GM19463 (cell line): ENCODE data around the gene SPRR2E.
"Not testable (repeated sequence)": the region's sequence is repeated elsewhere in the genome, so short reads cannot be mapped to it uniquely, and the experiment has no call there.

Experiments
- ATAC-seq: cut with Tn5 transposase; IDR thresholded peaks from one replicate; pipeline ENCODE4 v1.9.1; 2021; ENCODE audit warnings: mild to moderate bottlenecking, moderate library complexity; ENCODE audit not compliant: unreplicated experiment

Gene SPRR2E

DNA sequence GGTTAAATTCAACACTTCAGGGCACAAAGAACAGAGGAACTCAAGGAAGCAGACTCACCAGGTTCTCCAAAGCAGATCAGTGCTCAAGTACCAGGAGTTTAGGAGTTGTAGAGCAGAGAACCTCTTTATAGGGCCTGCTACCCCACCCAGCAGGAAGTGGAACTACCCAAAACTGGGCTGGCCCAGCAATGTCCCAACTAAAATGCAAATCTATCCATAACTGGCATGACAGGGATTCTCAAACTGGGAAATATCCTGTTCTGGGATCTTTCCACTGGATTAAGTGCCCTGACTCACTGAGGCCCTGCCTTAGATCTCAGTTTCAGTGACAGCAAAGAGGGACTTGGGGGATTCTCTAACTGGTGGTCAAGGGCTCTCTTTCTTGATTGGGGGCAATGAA lies at the start of gene SPRR2E:
Gene SPRR2E (minus strand): TSS at position 101 of the 400 bp plus-strand sequence. CDS start 775 bp downstream, outside the sequence.
- ATAC-seq: no peak

DNA sequence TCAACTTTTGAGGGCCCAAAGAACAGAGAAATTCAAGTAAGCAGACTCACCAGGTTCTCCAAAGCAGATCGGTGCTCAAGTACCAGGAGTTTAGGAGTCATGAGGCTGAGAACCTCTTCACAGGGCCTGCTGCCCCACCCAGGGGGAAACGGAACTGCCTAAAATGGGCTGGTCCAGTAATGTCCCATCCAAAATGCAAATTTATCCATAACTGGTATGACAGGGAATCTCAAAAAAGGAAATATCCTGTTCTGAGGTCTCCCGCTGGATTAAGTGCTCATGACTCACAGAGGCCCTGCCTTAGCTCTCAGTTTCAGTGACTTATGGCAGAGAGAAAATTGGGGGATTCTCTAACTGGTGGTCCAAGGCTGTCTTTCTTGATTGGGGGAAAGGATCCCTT lies 47.1 kb upstream of the SPRR2E start:
- no peak for ATAC-seq

DNA sequence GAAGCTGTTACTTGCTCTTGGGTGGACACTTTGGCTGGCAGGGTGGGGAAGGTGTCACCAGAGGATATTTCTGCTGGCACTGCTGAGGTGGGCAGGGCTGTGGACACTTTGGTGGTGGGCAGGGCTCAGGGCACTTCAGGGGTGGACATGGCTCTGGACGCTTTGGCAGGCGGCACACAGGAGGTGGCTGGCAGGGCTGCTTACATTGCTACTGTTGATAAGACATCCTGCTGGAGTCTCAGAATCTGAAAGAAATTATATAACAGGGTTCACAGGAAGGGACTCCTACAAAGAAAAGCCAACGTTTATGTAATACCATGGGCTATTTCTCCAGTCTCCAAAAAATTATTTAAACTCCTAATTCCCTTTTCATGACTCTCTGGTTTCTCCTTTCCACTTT lies 46.2 kb upstream of the SPRR2E start:
- no peak for ATAC-seq

DNA sequence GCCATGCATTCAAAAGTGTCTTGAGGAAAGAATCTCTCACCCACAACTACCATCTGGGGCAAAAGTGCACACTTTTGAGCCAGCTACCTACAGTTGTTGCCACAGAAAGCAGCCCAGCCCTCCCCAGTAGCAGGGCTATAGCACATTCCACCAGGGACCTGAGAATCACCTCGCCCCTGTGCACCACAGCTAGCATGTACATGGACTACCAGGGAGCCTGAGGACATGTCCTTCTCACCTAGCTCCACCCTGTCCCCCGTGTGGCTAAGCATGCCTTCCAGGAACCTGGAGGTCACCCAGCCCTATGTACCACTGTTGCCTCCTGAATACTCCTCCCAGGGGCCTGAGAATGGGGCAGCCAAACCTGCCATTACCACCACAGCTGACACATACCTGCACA lies 39.4 kb upstream of the SPRR2E start:
- no peak for ATAC-seq

DNA sequence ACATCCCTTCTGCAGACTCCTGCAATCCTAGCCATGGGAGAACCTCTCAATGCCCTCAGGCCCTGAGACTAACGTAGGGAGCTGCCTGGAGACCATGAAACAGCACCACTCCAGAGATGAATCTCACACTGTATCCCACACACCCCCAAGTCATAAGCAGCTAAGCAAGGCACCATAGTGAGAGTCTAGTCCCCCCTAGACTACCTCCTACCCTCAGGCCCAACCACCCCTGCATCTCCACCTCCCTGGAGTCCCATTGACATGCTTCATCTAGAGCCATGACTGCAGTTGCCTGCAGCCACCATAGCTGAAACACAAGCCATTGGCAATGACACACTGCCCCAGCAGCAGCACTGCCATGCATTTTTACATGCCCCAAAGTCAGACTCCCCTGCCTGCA lies 38.9 kb upstream of the SPRR2E start:
- ATAC-seq: no peak

DNA sequence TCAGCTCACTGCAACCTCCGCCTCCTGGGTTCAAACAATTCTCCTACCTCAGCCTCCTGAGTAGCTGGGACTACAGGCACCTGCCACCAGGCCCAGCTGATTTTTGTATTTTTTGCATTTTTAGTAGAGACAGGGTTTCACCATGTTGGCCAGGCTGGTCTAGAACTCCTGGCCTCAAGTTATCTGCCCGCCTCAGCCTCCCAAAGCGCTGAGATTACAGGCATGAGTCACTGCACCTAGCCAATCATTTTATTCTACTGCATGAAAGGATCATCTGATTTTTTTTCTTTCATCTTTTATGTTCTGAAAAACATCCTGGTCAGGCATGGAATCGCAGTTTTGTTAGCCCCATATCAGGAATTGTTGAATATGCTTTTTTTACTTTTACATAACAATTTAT lies 34.4 kb upstream of the SPRR2E start:
- not testable (repeated sequence) for ATAC-seq

DNA sequence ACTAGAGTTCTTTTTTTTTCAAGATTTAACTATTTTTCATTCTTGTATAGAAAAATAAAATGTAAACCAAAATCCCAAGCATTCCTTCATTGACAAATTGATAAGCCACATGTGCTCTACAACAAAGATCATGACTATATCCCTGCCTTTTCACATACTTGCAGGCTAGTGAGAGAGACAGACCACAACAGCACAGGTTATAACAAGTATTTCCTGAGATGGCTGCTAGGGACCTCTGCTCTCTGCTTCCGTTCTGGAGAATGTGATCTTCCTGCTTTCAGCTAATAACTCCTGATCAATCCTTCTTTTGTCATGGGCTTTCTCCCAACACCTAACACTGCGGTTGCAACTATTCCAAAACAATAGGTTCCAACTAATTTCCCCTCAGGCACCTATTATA lies 33.0 kb upstream of the SPRR2E start:
- ATAC-seq: no peak

DNA sequence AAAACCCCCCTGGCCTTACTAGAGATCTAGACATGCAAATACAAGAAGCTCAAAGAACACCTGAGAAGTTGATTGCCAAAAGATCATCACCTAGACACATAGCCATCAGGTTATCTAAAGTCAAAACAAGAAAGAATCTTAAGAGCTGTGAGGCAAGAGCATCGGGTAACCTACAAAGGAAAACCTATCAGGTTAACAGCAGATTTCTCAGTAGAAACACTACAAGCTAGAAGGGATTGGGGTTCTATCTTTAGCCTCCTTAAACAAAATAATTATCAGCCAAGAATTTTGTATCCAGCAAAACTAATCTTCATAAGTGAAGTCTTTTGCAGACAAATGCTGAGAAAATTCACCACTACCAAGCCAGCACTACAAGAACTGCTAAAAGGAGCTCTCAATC lies 31.2 kb upstream of the SPRR2E start:
- no peak for ATAC-seq

DNA sequence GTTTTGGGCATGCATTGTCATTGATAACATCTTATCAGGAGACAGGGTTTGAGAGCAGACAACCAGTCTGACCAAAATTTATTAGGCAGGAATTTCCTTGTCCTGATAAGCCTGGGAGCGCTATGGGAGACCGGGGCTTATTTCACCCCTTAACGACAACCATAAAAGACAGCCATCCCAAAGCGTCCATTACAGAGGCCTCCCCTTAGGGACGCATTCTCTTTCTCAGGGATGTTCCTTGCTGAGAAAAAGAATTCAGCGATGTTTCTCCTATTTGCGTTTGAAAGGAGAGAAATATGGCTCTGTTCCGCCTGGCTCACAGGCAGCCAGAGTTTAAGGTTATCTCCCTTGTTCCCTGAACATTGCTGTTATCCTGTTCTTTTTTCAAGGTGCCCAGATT lies 29.5 kb upstream of the SPRR2E start:
- not testable (repeated sequence) for ATAC-seq

DNA sequence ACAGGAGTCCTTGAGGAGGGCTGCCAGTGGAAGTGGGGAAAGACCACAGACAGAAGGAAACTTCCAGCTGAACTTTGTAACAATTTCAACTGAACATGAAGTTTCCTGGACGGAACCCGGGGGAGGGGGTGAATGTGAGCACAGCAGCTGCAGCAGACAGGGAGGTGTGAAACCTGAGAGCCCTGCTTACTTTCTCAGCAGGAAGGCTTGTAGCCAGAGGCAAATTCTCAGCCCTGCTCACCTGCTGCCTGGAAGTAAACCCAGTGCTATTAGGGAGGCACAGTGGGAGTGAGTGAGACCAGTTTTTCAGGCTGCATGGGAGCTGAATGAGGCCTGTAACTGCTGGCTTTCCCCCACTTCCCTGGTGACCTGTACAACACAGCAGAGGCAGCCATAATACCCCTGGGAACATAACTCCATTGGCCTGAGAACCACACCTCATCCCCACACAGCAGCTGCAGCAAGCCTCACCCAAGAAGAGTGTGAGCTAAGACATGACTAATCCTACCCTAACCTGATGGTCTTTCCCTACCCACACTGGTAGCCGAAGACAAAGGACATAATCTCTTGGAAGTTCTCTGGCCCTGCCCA lies 28.6 kb upstream of the SPRR2E start:
- ATAC-seq: peak; percentile 69

DNA sequence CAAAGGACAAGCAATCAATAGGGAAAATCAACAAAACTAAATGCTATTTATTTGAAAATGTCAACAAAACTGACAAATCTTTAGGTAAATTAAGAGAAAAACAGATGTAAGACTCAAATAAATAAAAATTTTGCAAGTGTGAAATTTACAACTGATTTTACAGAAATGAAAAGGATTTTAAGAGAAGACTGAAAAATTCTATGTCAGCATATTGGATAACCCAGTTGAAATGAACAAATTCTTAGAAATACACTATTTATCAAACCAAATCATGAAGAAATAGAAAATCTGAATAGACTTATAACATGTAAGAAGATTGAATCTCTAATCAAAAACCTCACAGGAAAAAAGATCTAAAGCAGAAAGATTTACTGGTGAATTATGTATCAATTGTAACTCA lies 26.6 kb upstream of the SPRR2E start:
- no peak for ATAC-seq

DNA sequence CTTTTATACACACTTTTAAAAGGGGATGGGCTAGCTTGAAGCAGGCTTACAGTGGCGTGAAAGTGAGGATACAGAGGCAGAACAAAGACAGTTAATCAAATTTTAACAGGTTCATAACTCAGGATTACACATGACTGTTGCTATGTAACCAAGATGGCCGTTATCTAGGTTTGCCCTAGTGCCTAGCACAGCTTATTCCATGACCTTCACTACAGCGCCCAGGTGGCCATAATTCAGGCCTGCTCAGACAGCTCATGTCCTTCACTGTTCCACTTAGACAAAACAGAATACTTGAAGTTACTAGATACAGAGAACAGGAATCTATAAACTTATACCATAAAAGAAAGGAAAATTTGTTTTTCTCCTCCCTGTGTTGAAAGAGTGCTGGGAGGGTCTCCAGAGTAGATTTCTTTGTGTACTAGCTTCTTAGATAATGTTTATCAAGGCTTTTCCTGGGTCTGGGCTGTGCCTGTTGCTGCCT lies 25.2 kb upstream of the SPRR2E start:
- ATAC-seq: no peak

DNA sequence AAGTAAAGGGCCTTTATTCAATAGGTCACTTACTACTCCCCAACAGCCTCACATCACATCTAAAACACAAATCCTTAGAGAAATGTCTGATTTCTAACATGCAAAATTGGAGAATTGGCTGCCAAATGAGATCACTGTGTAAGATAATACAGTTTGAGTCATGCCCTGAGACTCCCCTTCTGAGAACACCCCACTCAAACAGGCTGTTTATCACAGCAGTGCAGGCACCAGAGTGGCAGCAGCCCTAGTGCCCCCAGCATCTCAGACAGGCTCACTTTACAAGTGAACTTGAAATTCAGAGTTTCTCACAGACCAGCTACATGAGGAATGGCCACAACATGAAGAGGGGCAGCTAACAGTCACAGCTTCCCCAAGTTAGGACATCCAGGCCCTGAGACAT lies 20.9 kb upstream of the SPRR2E start:
- not testable (repeated sequence) for ATAC-seq

DNA sequence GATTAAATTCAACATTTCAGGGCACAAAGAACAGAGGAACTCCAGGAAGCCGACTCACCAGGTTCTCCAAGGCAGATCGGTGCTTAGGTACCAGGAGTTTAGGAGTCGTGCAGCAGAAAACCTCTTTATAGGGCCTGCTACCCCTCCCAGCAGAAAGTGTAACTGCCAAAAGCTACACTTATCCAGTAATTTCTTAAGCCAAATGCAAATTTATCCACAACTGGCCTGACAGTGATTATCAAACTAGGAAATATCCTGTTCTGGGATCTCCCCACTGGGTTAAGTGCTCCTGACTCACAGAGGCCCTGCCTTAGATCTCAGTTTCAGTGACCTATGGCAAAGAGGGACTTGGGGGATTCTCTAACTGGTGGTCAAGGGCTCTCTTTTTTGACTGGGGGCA lies 19.1 kb upstream of the SPRR2E start, which contains the start of gene SPRR2F:
Gene SPRR2F (minus strand): TSS at position 101 of the 400 bp plus-strand sequence. CDS start 783 bp downstream, outside the sequence.
- ATAC-seq: no peak

DNA sequence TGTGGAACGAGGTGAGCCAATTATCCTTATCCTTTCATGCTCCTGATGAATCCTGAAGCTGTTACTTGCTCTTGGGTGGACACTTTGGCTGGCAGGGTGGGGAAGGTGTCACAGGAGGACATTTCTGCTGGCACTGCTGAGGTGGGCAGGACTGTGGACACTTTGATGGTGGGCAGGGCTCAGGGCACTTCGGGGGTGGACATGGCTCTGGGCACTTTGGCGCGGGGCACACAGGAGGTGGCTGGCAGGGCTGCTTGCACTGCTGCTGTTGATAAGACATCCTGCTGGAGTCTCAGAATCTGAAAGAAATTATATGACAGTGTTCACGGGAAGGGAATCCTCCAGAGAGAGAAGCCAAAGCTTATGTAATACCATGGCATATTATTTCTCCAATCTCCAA lies 18.1 kb upstream of the SPRR2E start:
- not testable (repeated sequence) for ATAC-seq

DNA sequence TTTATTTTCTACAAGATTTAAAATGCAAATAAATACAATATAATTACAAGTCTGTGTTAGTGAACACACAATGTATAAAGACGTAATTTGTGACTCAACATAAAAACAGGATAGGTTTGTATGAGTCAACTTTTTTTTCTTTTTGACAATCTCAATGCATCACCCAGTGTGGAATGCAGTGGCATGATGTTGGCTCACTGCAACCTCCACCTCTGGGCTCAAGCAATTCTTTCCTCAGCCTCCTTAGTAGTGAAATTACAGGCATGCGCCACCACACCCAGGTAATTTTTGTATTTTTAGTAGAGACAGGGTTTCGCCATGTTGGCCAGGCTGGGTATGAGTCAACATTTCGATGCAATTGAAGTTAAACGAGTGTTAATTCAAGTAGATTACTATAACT lies 5.9 kb upstream of the SPRR2E start:
- no peak for ATAC-seq

DNA sequence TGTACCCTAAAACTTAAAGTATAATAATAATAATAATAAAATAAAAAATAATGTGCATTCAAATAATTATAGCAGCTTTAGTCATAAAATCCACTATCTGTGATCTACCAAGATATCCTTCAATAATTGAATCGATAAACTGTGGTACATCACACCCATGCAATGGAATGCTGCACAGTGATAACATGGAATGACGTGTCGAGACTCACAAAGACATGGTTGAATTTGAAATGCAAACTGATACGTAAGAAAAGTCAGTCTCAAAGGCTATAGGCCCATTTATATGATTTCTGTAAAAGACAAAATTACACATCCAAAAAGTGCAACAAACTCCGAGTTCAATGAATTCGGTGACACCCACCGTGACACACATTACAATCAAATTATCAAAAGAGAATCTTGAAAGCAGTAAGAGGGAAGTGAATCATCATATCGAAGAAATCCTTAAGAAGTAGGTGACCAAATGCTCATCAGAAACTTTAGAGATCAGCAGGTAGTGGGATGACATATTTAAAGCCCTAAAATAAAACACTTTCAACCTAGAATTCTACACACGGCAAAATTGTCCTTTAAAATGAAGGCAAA lies 5.2 kb upstream of the SPRR2E start:
- ATAC-seq: no peak

DNA sequence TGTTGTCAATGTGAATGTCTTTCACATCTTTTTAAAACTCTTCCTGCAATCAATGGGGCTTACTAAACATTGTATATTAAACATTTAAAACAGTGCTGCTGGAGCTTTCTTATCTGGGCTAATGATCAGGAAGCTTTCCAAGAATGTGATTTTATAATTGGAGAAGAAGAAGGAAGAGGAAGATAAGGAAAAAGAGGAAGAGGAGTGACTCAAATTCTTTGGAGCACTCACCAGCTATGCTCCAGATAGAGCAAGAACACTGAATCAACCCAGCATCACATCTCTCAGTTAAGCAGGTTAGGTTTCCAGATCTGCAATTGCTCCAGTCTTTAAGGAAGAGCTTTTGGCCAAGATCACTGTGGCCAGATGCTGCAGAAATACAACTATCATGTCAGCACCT lies 1.4 kb upstream of the SPRR2E start:
- no peak for ATAC-seq

DNA sequence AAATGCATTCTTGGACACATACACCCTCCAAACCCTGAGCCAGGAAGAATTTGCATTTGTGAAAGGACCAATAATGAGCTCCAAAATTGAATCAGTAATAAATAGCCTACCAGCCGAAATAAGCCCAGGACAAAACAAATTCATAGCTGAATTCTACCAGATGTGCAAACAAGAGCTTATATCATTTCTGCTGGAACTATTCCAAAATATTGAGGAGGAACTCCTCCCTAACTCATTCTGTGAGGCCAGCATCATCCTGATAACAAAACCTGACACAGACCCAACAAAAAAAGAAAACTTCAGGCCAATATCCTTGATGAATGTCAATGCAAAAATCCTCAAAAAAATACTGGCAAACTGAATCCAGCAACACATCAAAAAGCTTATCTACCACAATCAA lies 6.7 kb downstream of the SPRR2E start:
- no peak for ATAC-seq

DNA sequence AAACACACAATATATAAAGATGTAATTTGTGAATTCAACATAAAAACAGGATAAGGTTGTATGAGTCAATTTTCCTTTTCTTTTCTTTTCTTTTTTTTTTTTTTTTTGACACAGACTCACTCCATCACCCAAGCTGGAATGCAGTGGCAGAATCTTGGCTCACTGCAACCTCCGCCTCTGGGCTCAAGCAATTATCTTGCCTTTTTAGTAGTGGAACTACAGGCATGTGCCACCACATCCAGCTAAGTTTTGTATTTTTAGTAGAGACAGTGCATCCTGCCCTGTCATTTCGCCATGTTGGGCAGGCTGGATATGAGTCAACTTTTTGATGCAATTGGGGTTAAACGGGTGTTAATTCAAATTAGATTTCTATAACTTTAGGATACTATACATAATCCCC lies 12.6 kb downstream of the SPRR2E start:
- no peak for ATAC-seq

DNA sequence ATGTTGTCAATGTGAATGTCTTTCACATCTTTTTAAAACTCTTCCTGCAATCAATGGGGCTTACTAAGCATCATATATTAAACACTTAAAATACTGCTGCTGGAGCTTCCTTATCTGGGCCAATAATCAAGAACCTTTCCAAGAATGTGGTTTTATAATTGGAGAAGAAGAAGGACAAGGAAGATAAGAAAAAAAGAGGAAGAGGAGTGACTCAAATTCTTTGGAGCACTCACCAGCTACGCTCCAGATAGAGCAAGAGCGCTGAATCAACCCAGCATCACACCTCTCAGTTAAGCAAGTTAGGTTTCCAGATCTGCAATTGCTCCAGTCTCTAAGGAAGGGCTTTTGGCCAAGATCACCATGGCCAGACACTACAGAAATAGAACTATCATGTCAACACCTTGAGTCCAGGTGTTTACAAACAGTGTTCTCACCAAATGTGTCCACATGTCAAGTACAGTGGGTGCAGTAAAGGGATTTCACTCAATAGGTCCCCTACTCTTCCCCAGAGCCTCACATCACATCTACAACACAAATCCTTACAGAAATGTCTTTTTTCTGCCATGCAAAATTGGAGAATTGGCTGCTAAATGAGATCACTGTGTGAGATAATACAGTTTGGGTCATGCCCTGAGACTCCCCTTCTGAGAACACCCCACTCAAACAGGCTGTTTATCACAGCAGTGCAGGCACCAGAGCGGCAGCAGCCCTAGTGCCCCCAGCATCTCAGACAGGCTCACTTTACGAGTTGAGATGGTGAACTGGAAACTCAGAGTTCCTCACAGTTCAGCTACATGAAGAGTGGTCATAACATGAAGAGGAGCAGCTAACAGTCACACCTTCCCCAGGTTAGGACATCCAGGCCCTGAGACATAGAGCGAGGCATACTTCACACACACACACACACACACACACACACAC lies 21.3 kb downstream of the SPRR2E start:
- no peak for ATAC-seq

DNA sequence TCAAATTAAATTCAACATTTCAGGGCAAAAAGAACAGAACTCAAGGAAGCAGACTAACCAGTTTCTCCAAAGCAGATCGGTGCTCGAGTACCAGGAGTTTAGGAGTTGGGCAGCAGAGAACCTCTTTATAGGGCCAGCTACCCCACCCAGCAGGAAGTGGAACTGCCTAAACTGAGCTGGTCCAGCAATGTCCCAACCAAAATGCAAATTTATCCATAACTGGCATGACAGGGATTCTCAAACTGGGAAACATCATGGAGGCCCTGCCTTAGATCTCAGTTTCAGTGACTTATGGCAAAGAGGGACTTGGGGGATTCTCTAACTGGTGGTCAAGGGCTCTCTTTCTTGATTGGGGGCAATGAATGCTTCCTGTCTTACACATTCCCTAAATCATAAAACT lies 22.8 kb downstream of the SPRR2E start, which contains the start of gene SPRR2B:
Gene SPRR2B (minus strand): TSS at position 101 of the 400 bp plus-strand sequence. CDS start 772 bp downstream, outside the sequence.
- ATAC-seq: no peak
